ENCODE data around the gene SLC9A9. TPM values are rescaled to one million over a fixed set of nuclear protein-coding genes. Genes with fewer than 3 reads are reported as not detected.

SLC9A9 gene
- total RNA-seq, 4 donors from 2014 or later = 10.1 to 27.2 (median 16.7) TPM

- 100% methylated on average over 2 of the region's 2 CpGs; no CpG with 5 or more reads in 1 of the 2 donors for WGBS, 2 donors (ENCODE audit: low coverage in 1 of 2)
- Histone ChIP-seq H3K9me3 (no peaks in the 10 kb centered on the region), H3K27me3 (no peaks in the 10 kb centered on the region), H3K36me3 (no peaks in the 10 kb centered on the region), H3K4me3 (no peak overlapping the region), H3K4me1 (peaks cover 0 to 5% (median 0%) of the 10 kb centered on the region in 3 donors), H3K27ac (no peak overlapping the region)
- TF ChIP-seq POLR2A (IDR thresholded peaks at IDR 0.05) = no peak
- TF ChIP-seq EP300 (IDR thresholded peaks at IDR 0.05) = no peak
- TF ChIP-seq POLR2AphosphoS5 (IDR thresholded peaks at IDR 0.05) = no peak
- TF ChIP-seq CTCF (IDR thresholded peaks at IDR 0.05) = no peak
- ATAC-seq = no peak
Observed at GRCh38 chr3:143313893-143314188, 534.4 kb downstream of the SLC9A9 start.

DNA sequence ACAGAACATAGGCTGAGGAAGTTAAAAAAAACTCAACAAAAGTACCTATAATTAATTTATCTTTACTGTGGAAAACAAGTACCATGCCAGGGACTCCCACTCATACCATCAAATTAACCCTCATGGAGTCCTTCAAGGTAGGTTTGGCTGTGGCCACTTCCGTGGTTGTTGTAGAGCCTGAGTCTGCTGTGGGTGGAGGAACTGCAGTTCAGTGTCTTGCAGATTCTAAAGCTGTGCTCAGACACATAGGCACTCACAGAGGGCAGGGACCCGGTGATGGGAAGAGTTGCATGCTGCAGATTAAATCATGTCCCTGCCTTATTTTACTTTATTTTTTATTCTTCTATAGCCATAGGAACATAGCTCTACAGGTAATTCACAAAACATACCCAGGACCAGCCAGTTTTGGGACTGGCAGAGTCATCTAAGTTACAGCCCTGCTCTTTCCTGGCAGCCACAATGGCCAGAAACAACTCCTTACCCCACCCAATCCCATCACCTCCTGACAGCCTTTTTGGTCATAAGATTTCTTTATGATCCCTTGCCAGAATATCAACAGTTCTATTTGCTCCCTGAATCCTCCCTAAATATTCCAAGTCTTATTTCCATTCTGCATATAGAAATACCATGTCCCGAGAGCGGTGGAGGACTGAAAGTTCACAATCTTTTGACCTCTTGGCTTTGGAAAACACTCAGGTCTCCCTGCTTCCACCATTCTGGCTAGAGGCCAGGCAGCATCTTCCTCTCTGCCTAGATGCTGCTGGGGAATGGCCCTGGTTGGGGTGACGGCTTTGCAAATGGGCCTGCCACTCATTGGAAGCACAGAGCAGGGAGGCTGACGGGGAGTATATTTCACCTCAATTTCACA lies 535.0 kb downstream of the SLC9A9 start:
- H3K4me1 ChIP-seq = peaks cover 0 to 5% (median 0%) of the 10 kb centered on the region in 3 donors
- H3K27ac ChIP-seq = no peak overlapping the region
- 68 to 81% methylated on average over 3 to 6 of the region's 6 CpGs for WGBS, 2 donors (ENCODE audit: low coverage in 1 of 2)
- H3K36me3 ChIP-seq = no peaks in the 10 kb centered on the region
- H3K27me3 ChIP-seq = no peaks in the 10 kb centered on the region
- H3K9me3 ChIP-seq = no peaks in the 10 kb centered on the region
- TF ChIP-seq CTCF (IDR thresholded peaks at IDR 0.05) = no peak
- TF ChIP-seq POLR2A (IDR thresholded peaks at IDR 0.05) = no peak
- TF ChIP-seq POLR2AphosphoS5 (IDR thresholded peaks at IDR 0.05) = no peak
- no peak for TF ChIP-seq EP300 (IDR thresholded peaks at IDR 0.05)
- no peak for ATAC-seq
- no peak overlapping the region for H3K4me3 ChIP-seq

- ATAC-seq = no peak
- TF ChIP-seq POLR2AphosphoS5 (IDR thresholded peaks at IDR 0.05) (no peak), CTCF (IDR thresholded peaks at IDR 0.05) (no peak), EP300 (IDR thresholded peaks at IDR 0.05) (no peak), POLR2A (IDR thresholded peaks at IDR 0.05) (no peak)
- 64 to 75% methylated on average over 1 of the region's 1 CpG for WGBS, 2 donors (ENCODE audit: low coverage in 1 of 2)
Observed at GRCh38 chr3:143311096-143311495, 537.2 kb downstream of the SLC9A9 start.

DNA sequence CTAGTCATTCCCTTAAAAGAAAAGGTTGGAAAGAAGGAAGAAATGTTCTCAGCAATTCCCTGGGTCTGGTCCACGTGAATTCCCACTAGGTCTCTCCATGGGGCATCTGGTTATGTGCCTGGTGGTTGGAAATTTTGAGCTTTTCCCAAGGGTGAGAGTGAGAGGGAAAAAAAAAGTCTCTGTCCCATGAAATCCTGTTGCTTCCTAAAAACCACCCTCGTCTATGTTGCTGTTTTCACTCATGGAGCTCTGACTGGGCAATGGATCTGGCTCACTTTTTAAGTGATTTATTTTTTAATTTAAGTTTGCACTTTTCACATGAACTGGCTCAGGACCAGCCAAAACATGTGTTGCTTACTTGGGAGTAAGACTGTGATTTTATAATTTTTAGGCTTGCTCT lies 538.6 kb downstream of the SLC9A9 start:
- Histone ChIP-seq H3K4me3 (no peak overlapping the region), H3K36me3 (no peaks in the 10 kb centered on the region), H3K9me3 (no peaks in the 10 kb centered on the region), H3K27me3 (no peaks in the 10 kb centered on the region), H3K4me1 (peaks cover 0 to 5% (median 0%) of the 10 kb centered on the region in 3 donors), H3K27ac (no peak overlapping the region)
- 50 to 87% methylated on average over 2 of the region's 2 CpGs for WGBS, 2 donors (ENCODE audit: low coverage in 1 of 2)
- TF ChIP-seq CTCF (IDR thresholded peaks at IDR 0.05) (no peak), POLR2A (IDR thresholded peaks at IDR 0.05) (no peak), POLR2AphosphoS5 (IDR thresholded peaks at IDR 0.05) (no peak), EP300 (IDR thresholded peaks at IDR 0.05) (no peak)
- no peak for ATAC-seq

More at GRCh38 chr3:143311096-143311495, 537.2 kb downstream of the SLC9A9 start:
- Histone ChIP-seq H3K4me1 (peaks cover 0 to 5% (median 0%) of the 10 kb centered on the region in 3 donors), H3K9me3 (no peaks in the 10 kb centered on the region), H3K27ac (no peak overlapping the region), H3K36me3 (no peaks in the 10 kb centered on the region), H3K27me3 (no peaks in the 10 kb centered on the region), H3K4me3 (no peak overlapping the region)

Measured in gastroesophageal sphincter (tissue), 4 donors.